GM19193 (cell line): ENCODE results near the gene WDR86.

Experiments used
- POLR2A ChIP-seq: IDR thresholded peaks from 4 replicates; pipeline ENCODE4 v1.6.1; 2011; ENCODE audit not compliant: insufficient read depth, insufficient read length; ENCODE audit errors: extremely low read depth

WDR86 gene

DNA sequence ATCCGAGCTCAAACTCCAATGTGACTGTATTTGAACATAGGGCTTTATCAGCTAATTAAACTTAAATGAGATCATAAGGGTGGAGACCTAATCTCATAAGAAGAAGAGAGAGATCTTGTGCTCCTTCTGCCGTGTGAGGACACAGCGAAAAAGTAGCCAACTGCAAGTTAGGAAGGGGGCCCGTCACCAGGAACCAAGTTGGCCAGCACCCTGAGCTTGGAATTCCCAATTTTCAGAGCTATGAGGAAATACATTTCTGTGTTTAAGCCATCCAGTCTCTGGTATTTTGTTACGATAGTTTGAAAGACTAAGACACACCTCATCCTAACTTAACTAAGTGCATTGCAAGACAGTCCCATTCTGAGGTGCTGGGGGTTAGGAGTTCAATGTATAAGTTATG, 14.1 kb upstream of the WDR86 start:
- no peak for TF ChIP-seq POLR2A

DNA sequence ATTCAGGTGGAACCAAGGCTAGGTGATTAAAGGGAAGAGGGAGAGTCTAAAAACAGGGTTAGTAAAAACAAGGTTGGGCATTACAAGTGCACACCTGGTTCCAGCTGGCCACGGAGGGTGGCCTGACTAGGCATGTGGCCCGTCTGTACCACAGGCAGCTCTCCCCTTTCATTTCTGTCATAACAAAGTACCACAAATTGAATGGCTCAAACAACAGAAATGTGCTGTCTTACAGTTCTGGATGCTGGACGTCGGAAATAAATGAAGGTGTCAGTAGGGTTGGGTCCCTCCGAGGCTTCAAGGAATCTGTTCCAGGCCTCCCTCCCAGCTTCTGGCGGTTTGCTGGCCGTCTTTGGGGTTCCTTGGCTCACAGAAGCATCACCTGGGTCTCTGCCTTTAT, 13.4 kb upstream of the WDR86 start:
- no peak for TF ChIP-seq POLR2A

DNA sequence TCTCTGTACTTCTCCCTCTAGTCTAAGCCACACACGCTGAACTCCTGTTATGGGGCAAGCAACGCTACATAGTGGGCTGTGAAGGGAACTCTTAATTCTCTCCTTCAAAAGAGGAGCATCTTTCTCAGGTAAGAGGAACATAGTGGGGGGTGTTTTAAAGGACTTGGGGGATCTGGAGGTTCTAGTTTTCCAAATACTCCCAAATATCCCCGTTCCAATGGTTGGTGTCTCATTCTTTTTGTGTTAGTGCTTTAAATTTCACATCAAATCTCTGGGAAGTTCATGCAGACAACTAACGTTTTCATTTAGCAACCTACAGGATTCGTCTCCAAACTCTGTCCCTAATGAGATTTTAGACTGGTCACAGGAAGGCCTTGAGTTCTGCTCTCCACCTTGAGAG, 12.4 kb upstream of the WDR86 start:
- TF ChIP-seq POLR2A, result no peak

DNA sequence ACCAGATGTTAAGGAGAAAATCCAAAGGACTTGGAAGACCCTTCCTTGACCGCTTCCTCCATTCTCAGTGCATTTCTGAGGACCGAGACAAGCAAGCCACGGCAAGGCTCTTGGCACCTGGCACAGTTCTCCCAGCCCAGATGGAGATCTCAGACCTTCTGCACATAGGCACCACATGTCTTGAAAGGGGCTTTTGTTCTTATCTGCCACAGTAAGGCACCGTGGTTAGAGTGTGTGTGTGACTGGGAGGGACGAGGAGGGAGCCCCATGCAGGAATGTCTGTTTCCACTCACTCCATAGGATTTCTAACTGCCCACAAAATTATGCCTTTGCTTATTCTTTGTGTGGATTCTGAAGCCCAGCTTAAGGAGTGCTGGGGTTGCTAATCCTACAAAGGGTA, 10.3 kb upstream of the WDR86 start:
- no peak for TF ChIP-seq POLR2A

DNA sequence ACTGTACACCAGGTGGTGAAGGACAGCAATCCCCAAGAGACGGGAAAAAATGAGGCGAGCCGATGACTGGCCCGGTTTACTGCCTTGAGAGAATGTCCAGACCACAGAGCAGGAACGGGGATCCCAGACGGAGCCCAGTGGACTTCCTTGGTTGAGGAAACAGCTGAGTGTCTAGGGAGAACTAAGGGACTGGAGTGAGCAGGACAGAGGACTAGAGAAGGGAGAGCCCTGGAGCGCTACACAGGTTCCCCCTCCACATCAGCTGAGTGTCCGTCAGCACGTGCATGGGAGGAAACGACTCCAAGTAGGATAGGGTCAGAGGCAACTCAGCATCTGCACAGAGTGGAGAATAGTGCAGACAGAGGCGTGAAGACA, 7.1 kb upstream of the WDR86 start:
- no peak for TF ChIP-seq POLR2A

DNA sequence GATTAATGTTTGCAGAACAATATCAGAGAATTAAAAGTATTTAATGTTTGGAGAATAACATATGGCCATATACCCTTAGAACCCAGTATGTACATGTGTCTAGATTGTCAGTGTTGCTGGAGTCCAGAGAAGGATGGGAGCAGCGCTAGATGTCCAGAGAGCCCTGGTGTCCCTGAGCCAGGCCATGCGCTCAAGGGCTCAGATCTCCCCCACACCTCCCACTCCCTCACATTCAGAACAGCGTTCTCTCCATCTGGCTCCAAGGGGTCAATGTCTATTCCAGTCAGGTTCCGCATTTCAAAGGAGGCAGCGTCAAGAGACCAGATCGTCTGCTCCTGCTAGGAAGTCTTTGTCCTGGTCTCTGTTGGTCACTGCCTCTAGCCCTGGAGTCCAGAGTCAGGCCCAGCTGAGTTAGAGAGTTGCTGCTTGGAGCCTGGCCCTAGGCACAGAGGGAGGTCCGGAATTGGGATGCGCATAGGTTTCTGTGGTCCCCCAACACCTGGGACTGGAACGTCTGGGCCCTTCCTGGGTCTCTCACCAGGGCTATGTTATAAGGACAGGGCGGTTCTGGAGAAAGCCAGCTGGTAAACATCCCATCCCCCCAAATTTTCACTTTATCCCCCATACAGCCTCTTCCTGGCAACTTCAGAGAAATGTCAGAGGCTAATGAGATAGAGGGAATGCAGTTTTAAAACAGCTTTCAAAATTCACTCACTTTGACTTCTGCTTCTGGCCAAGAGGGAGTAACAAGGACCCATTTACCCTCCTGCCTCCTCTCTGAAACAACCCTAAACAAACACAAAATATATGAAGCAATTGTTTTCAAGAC, 6.5 kb upstream of the WDR86 start:
- no peak for TF ChIP-seq POLR2A

DNA sequence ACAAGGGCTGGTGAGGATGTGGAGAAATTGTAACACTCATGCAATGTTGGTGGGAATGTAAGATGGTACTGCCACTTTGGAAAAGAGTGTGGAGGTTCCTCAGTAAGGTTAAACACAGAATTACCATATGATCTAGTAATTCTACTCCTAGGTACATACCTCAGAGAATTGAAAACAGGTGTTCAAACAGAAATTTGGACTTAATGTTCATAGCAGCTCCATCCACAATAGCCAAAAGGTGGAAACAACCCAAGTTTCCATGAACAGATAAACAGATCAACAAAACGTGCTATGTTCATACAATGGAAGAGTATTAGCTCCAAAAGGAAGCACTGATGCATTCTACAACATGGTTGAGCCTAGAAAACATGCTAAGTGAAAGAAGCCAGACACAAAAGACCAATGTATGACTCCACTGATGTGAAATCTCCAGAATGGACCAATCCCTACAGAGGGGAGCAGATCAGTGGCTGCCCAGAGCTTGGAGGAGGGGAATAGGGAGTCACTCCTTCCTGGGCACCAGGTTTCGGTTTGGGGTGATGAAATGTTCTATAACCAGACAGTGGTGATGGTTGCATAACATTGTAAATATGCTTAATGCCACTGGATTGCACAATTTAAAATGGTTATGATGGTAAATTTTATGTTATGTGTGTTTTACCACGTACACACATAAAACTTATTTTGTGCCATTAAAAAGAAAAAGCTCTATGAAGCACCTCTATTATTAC, 5.7 kb upstream of the WDR86 start:
- TF ChIP-seq POLR2A, result no peak

DNA sequence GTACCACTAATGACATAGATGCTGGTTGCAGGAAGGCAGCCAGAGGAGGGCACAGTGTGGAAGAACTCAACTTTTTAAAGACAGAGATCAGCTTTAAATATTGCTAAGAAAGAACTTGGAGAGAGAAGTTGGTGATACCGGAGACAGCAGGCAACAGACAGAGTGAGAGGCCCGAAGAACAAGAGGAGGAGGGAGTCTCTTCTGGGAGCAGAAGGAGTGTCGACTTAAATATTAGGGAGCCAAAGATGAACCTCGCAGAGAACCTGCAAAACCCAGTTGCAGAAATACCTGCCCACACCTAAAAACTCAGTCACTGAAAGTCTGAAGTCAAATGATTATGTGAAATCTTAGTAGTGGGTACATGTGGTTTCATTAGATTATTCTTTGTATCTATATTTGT, 3.4 kb upstream of the WDR86 start:
- TF ChIP-seq POLR2A, result no peak

DNA sequence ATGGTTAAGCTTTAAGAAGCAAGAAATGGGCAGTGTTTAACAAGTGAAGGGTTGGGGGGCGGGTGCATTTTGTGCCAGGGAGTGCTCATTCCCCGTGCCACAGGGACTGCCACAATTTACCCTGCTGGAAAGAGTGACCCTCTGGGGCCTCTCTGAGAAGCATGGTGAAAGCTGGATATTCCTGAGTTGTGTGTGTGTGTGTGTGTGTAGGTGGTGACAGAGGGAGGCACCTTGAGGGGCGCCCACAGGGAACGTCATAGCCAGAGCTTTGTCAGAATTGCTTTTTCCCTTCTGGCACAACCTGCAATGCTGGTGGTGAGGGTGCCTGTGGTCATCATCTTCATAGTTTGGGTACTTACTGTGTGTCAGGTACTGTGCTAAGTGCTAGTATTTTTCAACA, 2.5 kb upstream of the WDR86 start:
- TF ChIP-seq POLR2A, result no peak

DNA sequence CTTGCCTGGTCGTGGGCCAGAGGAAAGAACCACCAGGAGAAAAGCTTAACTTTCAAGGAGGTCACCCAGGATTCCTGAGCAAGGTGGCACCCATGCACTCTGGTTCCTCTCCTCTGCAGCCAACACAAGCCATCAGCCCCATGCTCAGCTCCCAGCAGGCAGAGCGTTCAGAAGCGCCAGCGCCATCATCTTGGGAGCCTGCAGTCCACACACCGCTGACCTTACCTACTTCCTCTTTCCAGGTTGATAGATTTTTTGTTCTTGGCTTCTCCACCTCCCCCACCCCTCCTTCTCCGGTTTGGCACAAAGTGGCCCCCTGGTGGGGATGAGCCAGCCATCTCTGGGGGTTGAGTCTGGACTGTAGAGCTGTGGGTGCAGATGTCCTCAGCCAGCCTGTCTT, 1.7 kb upstream of the WDR86 start:
- no peak for TF ChIP-seq POLR2A

DNA sequence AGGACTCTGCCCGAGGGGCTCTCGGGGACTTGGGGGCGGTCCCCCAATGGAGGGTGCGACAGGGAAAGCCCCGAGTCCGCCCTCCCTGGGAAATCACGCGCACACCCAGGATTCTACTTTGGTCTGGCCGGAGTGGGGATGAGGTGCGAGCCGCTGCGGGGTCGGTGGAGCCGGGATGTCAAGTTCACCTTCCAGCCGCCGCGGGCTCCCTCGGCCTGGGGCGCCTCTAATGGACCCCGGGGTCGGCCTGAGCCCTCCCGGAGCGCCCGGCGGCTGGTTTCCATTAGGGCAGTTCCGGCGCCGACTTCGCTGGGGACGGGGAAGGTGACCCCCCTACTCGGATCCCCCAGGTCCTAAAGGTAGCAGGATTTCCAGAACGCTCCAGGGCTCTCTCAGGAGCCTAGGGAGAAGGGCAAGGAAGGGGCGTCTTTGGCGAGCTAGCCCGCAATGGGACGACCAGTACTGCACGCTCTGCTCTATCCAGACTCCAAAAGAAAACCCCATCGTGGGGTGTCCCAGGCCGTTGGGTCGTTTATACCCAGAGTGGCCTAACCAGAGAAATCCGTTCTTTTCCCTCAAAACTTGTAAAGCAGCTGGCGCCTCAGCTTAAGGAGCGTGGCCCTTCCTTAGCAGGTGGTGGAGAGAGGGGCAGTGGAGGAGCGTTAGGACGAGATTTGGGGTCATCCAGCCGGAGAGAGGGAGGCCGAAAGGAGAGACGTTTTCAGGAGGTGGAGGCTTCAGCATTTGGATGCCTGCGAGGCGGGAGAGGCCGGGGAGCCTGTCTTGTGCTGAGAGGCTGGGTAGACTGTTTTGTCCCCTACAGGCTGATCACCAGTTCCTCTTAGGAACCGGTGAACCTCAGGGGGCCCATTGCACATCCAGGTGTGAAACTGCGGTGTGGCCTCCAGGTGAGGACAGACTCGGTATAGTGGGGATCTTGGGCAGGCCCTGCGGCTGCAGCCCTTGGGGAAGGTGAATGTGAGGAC, 860 bp upstream of the WDR86 start:
- no peak for TF ChIP-seq POLR2A

DNA sequence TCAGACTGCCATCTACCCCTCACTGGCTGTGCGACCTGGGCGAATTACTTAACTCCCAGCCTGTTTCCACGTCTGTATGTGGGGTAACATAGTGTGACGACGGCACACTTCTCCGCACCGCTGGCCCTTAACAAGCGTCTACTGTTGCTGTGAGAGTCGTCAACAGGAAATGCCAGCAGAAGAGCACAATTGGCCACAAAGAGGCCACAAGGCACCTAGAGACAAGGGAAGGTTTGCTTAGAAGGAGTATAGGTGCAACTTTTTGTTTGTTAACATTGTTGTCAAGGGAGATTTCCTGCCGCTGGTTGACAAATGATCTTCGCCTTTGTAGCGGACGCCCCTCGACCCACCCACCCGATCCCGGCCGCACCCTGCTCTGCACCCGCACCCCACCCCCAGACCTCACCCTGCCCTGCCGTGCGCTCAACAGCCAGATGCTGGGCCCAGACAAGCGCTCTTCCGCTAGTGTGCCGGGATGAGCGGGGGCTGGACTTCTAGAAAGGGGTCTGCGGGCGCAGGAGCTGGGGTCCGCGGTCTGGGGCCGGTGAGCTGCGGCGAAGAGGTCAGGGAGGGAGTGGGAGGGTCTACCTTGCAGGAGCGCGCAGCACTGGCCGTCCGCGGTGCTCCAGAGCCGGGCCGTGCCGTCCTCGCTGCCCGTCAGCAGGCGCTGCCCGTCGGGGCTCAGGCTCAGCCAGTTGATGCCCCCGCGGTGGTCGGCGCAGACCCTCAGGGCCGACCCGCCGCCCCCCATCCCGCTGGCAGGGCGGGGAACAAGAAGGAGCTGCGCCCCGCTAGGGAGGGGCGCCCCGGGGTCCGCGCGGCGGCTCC, 785 bp downstream of the WDR86 start:
- no peak for TF ChIP-seq POLR2A

DNA sequence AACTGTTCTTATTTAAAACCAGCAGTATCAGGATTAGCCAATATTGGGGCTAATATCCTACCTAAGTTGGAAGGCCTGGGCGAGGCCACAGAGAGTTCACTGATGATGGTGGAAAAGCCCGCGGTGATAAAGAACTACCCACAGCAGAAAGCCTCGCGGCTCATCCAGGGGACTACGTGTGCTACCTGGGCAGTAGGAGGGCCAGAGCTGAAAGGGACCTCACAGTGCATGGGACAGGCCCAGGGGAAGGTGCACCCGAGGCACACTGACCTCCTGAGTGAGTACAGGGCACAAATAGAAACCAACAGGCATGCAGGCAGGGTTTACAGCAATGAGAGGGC, 1.4 kb downstream of the WDR86 start:
- no peak for TF ChIP-seq POLR2A

DNA sequence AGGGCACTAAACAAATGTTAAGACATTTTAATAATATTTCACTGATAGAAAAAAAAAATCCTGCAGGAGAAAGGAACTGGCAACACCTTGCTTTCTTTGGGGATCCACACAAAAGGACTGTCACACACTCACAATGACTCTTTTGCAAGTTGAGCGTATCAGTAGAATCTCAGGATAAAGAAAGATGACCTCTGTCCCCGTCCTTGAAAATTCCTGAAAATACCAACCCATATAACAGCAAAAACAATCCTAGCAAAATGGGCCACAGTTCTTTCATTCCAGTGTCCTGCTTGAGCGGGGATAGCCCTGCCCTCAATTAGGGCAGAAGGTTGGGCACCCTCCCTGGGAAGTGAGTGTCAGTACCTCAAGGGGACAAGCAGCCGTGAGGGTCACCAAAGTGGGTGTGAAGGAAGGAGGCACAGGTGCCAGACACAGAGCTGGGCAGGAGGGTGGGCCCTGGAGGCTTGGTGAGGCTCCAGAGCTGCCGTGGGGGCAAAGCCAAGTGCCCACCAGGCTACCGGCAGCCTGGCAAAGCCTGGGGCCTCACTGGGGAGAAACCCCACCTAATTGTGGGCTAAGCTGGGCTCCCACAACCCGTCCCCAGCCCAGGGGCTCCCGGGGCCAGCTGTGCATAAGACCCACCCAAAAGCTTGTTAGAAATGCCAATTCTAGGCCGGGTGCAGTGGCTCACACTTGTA, 2.8 kb downstream of the WDR86 start:
- no peak for TF ChIP-seq POLR2A

DNA sequence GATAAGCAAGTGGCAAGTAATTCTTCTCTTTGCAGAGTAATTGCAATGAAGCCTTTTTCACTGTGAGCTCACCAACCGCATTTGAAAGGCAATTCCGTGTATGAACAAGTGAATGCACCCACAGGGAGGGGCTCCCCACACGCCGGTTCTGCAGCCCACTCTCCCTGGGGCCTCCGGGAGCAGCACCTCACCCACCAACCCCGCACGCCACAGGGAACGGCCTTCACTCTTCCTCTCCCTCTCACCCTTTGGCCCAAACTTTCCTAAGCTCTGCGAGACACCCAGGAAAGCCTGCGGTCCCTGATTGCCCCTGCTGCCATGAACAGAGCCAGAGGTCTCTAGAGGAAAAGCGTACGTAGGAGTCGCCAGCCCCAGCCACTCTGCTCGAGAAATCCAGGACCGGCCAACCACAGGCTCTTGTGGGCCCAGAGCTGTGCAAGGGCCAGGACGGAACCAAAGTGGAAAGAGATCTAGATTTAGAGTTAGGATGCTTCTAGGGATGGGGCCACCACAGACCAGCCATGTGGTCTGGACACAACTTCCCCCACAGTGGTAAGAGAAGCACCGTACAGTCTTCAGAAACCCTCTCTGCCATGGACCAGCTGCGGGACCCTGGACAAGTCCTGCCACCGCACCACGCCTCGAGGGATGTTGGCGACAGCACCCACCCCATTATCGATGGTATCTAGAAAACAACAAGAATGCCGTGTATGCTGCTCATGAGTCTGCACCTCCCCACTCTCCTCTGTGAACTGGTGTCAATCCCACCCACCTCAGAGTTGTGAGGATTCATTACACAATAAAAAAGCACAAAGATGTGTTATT, 3.6 kb downstream of the WDR86 start:
- no peak for TF ChIP-seq POLR2A
